Measurements from ENCODE around the gene OR52L1. TPM values are rescaled to one million over a fixed set of nuclear protein-coding genes. Genes with fewer than 3 reads are reported as not detected.
A peak's percentile ranks its signal among the peaks of the same experiment; 100 is the strongest.

Gene OR52L1
- not detected for polyA plus RNA-seq (2013, experiment 1 of 2)
- polyA plus RNA-seq (2013, experiment 2 of 2) = not detected

DNA sequence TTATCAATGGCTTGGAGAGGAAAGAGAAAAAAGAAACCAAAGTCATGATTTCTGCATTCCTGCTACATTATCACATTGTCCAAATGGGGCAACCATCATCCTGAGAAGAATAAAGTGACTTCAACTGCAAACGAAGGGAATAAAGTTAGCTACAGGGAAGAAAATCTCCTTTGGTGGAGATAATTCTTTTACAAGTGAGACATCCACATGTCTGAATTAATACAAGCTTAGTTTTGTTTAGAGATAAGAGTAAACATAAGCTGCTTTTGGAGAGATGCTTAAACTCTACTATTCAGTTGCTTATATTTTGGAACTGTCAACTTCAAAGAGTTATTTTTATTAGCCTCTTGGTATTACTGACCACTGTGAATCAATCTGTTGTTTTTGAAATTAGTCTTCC, at the start of gene OR52L1:
Gene OR52L1, minus strand, starts transcription at position 101 of the 400 bp plus-strand sequence. Its CDS starts 55 bp downstream, at position 46.
- DNase-seq = no peak
- no peaks in the 10 kb centered on the region for H3K4me1 ChIP-seq (ENCODE audit: control insufficient read depth, low read depth, low read length)
- no peak within 1 kb of the TSS for H2AK5ac ChIP-seq (ENCODE audit: low read length)
- H3K18ac ChIP-seq (ENCODE audit: low read length) = no peak within 1 kb of the TSS
- no peak within 1 kb of the TSS for H4K5ac ChIP-seq (ENCODE audit: low read length)
- no peaks in the 10 kb centered on the region for H3K79me2 ChIP-seq (ENCODE audit: control insufficient read depth, insufficient read depth, low read length)
- H2BK120ac ChIP-seq (ENCODE audit: low read depth, low read length) = no peak within 1 kb of the TSS
- H3K36me3 ChIP-seq (ENCODE audit: control insufficient read depth, insufficient read depth, low read length) = no peaks in the 10 kb centered on the region
- no peak within 1 kb of the TSS for H4K8ac ChIP-seq (ENCODE audit: low read depth, low read length)
- H3K23ac ChIP-seq (ENCODE audit: low read length) = no peak within 1 kb of the TSS
- H3K56ac ChIP-seq (ENCODE audit: low read length) = no peak within 1 kb of the TSS
- no peaks in the 10 kb centered on the region for H3K79me1 ChIP-seq (ENCODE audit: low read length)
- no peak within 1 kb of the TSS for H3K4ac ChIP-seq (ENCODE audit: low read depth, low read length)
- H3K27ac ChIP-seq (ENCODE audit: low read depth, low read length) = no peak within 1 kb of the TSS
- H2BK15ac ChIP-seq (replicated peaks; ENCODE audit: low read depth) = no peak within 1 kb of the TSS
- WGBS (ENCODE audit: extremely low coverage, insufficient coverage, low lambda C conversion rate) = no CpG with 5 or more reads among the region's 1 CpG
- H3K27me3 ChIP-seq (ENCODE audit: insufficient read depth, low read length, poor library complexity) = no peaks in the 10 kb centered on the region
- H3K4me3 ChIP-seq (ENCODE audit: low read length) = no peak within 1 kb of the TSS
- H3K9ac ChIP-seq (ENCODE audit: low read length) = no peak within 1 kb of the TSS
- no peak within 1 kb of the TSS for H3K4me2 ChIP-seq (ENCODE audit: low read length)
- no peak within 1 kb of the TSS for H2BK5ac ChIP-seq (ENCODE audit: low read length)

DNA sequence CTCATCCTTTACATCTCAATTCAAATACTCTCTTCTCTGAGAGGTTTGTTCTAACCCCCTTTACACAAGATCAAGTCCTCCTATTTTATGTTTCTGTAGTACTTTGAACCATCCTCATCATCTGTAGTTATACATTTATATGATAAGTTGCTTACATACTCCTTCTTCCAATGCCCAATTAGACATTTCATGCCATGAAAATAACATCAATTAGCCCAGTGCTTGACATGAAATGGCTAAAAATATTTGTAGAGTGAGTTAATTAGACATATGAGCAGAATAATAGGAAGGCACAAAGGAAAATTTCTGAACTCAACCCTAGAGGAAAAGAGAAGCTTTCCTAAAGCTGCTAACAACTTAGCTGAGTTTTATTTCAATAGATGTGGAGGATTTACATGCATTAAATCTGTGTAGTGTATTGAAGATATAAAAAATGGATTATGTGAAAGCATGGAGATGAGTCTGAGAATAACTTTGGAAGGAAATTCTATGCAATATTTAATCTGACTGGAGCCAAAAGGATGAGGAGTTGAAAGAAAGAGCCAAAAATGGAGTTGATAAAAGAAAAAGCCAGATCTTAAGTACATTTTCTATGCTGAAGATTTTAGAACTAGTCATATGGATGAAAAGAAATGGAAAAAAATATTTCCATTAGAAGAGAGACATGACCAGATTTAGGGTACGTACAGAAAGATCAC, 44.1 kb upstream of the OR52L1 start, which contains the start of gene OR56A1:
Gene OR56A1, minus strand, starts transcription at position 51 of the 698 bp plus-strand sequence. CDS start 3,066 bp downstream, outside the sequence.
- H4K5ac ChIP-seq (ENCODE audit: low read length) = no peak within 1 kb of the TSS
- no peak within 1 kb of the TSS for H2BK120ac ChIP-seq (ENCODE audit: low read depth, low read length)
- H3K4ac ChIP-seq (ENCODE audit: low read depth, low read length) = no peak within 1 kb of the TSS
- H3K4me3 ChIP-seq (ENCODE audit: low read length) = no peak within 1 kb of the TSS
- H4K8ac ChIP-seq (ENCODE audit: low read depth, low read length) = no peak within 1 kb of the TSS
- H3K9ac ChIP-seq (ENCODE audit: low read length) = no peak within 1 kb of the TSS
- WGBS (ENCODE audit: extremely low coverage, insufficient coverage, low lambda C conversion rate) = no CpG with 5 or more reads among the region's 1 CpG
- no peak within 1 kb of the TSS for H3K27ac ChIP-seq (ENCODE audit: low read depth, low read length)
- no peaks in the 10 kb centered on the region for H3K27me3 ChIP-seq (ENCODE audit: insufficient read depth, low read length, poor library complexity)
- H3K56ac ChIP-seq (ENCODE audit: low read length) = no peak within 1 kb of the TSS
- H3K4me2 ChIP-seq (ENCODE audit: low read length) = no peak within 1 kb of the TSS
- no peak for DNase-seq
- no peaks in the 10 kb centered on the region for H3K36me3 ChIP-seq (ENCODE audit: control insufficient read depth, insufficient read depth, low read length)
- H2AK5ac ChIP-seq (ENCODE audit: low read length) = no peak within 1 kb of the TSS
- no peak within 1 kb of the TSS for H3K18ac ChIP-seq (ENCODE audit: low read length)
- H2BK5ac ChIP-seq (ENCODE audit: low read length) = no peak within 1 kb of the TSS
- no peaks in the 10 kb centered on the region for H3K4me1 ChIP-seq (ENCODE audit: control insufficient read depth, low read depth, low read length)
- no peaks in the 10 kb centered on the region for H3K79me1 ChIP-seq (ENCODE audit: low read length)
- H3K23ac ChIP-seq (ENCODE audit: low read length) = no peak within 1 kb of the TSS
- H2BK15ac ChIP-seq (replicated peaks; ENCODE audit: low read depth) = no peak within 1 kb of the TSS
- no peaks in the 10 kb centered on the region for H3K79me2 ChIP-seq (ENCODE audit: control insufficient read depth, insufficient read depth, low read length)

DNA sequence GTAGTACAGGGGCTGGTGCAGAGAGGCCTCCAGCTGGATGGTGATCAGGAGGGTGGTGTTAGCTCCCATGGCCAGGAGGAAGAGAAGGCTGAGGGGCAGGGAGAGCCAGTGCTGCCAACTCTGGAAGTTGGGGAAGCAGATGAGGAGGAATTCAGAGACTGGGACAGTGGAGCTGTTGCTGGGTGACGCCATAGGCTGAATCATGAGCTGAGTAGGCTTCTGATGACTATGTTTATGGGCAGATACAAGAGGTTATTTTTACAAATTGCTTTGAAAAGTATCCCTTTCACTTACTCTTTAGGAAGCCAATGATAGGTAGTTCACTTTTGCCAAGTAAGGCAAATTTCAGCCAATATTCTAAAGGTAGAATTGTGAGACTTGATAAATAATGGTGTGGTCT, 40.7 kb upstream of the OR52L1 start:
- Histone ChIP-seq H3K4ac (ENCODE audit: low read depth, low read length) (no peak overlapping the region), H3K27ac (ENCODE audit: low read depth, low read length) (no peak overlapping the region), H2AK5ac (ENCODE audit: low read length) (no peak overlapping the region), H3K4me2 (ENCODE audit: low read length) (no peak overlapping the region), H2BK5ac (ENCODE audit: low read length) (no peak overlapping the region), H4K5ac (ENCODE audit: low read length) (no peak overlapping the region), H3K18ac (ENCODE audit: low read length) (no peak overlapping the region), H3K79me2 (ENCODE audit: control insufficient read depth, insufficient read depth, low read length) (no peaks in the 10 kb centered on the region), H3K9ac (ENCODE audit: low read length) (no peak overlapping the region), H3K27me3 (ENCODE audit: insufficient read depth, low read length, poor library complexity) (no peaks in the 10 kb centered on the region), H3K4me1 (ENCODE audit: control insufficient read depth, low read depth, low read length) (peaks cover 2% of the 10 kb centered on the region), H3K23ac (ENCODE audit: low read length) (no peak overlapping the region), H3K79me1 (ENCODE audit: low read length) (no peaks in the 10 kb centered on the region), H4K8ac (ENCODE audit: low read depth, low read length) (no peak overlapping the region), H3K4me3 (ENCODE audit: low read length) (no peak overlapping the region), H3K56ac (ENCODE audit: low read length) (no peak overlapping the region), H2BK15ac (replicated peaks; ENCODE audit: low read depth) (no peak overlapping the region), H3K36me3 (ENCODE audit: control insufficient read depth, insufficient read depth, low read length) (no peaks in the 10 kb centered on the region), H2BK120ac (ENCODE audit: low read depth, low read length) (no peak overlapping the region)
- no CpG with 5 or more reads among the region's 1 CpG for WGBS (ENCODE audit: extremely low coverage, insufficient coverage, low lambda C conversion rate)
- no peak for DNase-seq

DNA sequence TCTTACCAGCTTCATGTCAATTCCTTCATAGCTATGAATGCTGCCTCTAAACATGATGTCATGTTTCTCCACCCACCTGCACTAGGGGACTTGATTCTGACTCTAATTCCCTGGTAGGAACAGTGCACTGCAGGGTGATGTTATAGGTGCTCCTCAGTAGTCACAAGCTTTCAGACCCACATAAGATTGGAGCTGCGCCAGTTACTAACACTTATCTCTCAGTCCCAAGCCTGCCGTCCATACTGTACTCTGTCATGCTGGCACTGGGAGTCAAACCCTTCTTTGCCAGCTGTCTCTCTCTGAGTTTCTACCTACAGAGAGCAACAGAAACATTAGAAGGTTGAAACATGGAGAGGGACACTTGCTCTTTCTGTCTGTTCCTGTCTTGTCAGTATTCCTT, 38.3 kb upstream of the OR52L1 start:
- Histone ChIP-seq H4K8ac (ENCODE audit: low read depth, low read length) (no peak overlapping the region), H2BK120ac (ENCODE audit: low read depth, low read length) (no peak overlapping the region), H2BK5ac (ENCODE audit: low read length) (no peak overlapping the region), H3K4me3 (ENCODE audit: low read length) (no peak overlapping the region), H3K18ac (ENCODE audit: low read length) (no peak overlapping the region), H3K9ac (ENCODE audit: low read length) (no peak overlapping the region), H2AK5ac (ENCODE audit: low read length) (no peak overlapping the region), H3K56ac (ENCODE audit: low read length) (no peak overlapping the region), H3K23ac (ENCODE audit: low read length) (no peak overlapping the region), H3K79me1 (ENCODE audit: low read length) (no peaks in the 10 kb centered on the region), H2BK15ac (replicated peaks; ENCODE audit: low read depth) (no peak overlapping the region), H3K4ac (ENCODE audit: low read depth, low read length) (no peak overlapping the region), H3K27ac (ENCODE audit: low read depth, low read length) (no peak overlapping the region), H3K36me3 (ENCODE audit: control insufficient read depth, insufficient read depth, low read length) (no peaks in the 10 kb centered on the region), H3K4me2 (ENCODE audit: low read length) (no peak overlapping the region), H4K5ac (ENCODE audit: low read length) (no peak overlapping the region), H3K79me2 (ENCODE audit: control insufficient read depth, insufficient read depth, low read length) (no peaks in the 10 kb centered on the region), H3K27me3 (ENCODE audit: insufficient read depth, low read length, poor library complexity) (no peaks in the 10 kb centered on the region), H3K4me1 (ENCODE audit: control insufficient read depth, low read depth, low read length) (peaks cover 2% of the 10 kb centered on the region)
- WGBS (ENCODE audit: extremely low coverage, insufficient coverage, low lambda C conversion rate) = no CpG with 5 or more reads among the region's 2 CpGs
- no peak for DNase-seq

DNA sequence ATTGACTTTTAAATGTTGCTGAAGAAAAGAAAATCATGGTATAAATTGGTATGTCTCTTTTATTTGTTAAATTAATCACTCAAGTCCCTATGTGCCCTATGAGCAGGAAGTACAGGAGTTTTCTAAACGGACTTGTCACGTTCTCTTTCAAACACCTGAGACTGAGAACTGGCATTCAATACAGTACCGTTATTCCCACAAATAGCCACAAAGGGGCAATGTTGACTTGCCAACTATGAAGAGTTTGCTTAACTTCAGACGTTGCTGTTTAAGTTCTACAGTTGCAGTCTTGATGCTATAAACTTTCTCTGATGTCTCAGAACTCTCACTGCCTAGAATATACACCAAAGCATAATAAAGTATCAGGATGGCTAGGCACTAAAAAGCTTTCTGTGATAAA, 36.2 kb upstream of the OR52L1 start:
- no peak overlapping the region for H3K4me3 ChIP-seq (ENCODE audit: low read length)
- WGBS (ENCODE audit: extremely low coverage, insufficient coverage, low lambda C conversion rate) = no CpG with 5 or more reads among the region's 4 CpGs
- no peak overlapping the region for H3K56ac ChIP-seq (ENCODE audit: low read length)
- no peak overlapping the region for H4K8ac ChIP-seq (ENCODE audit: low read depth, low read length)
- no peak overlapping the region for H2BK120ac ChIP-seq (ENCODE audit: low read depth, low read length)
- H3K27ac ChIP-seq (ENCODE audit: low read depth, low read length) = no peak overlapping the region
- no peak overlapping the region for H3K23ac ChIP-seq (ENCODE audit: low read length)
- H3K79me1 ChIP-seq (ENCODE audit: low read length) = no peaks in the 10 kb centered on the region
- H4K5ac ChIP-seq (ENCODE audit: low read length) = no peak overlapping the region
- no peak overlapping the region for H2AK5ac ChIP-seq (ENCODE audit: low read length)
- no peaks in the 10 kb centered on the region for H3K27me3 ChIP-seq (ENCODE audit: insufficient read depth, low read length, poor library complexity)
- no peak overlapping the region for H3K18ac ChIP-seq (ENCODE audit: low read length)
- no peak overlapping the region for H3K4me2 ChIP-seq (ENCODE audit: low read length)
- no peaks in the 10 kb centered on the region for H3K36me3 ChIP-seq (ENCODE audit: control insufficient read depth, insufficient read depth, low read length)
- no peak overlapping the region for H2BK5ac ChIP-seq (ENCODE audit: low read length)
- no peak overlapping the region for H3K9ac ChIP-seq (ENCODE audit: low read length)
- no peak overlapping the region for H2BK15ac ChIP-seq (replicated peaks; ENCODE audit: low read depth)
- H3K4ac ChIP-seq (ENCODE audit: low read depth, low read length) = no peak overlapping the region
- DNase-seq = peak; percentile 73
- H3K4me1 ChIP-seq (ENCODE audit: control insufficient read depth, low read depth, low read length) = peaks cover 2% of the 10 kb centered on the region
- no peaks in the 10 kb centered on the region for H3K79me2 ChIP-seq (ENCODE audit: control insufficient read depth, insufficient read depth, low read length)

DNA sequence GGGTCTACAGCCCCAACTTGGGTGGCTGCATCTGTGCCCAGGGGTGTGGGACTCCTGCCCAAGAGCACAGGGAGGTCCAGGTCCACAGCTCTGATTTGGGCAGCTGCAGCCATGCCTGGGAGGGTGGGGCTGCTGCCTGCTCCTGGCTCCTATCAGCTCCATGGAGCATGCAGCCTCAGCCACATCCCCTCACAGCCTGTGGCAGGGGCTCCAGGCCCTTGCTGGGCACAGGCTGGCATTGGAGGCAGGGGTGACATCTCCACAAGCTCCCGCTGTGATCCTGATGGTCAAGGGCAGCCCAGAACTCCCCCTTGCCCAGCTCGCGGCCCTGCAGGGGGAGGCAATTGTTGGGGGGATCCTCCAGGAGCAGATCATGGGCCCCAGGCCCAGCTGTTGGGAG, 26.3 kb upstream of the OR52L1 start:
- Histone ChIP-seq H3K4me2 (ENCODE audit: low read length) (no peak overlapping the region), H2BK15ac (replicated peaks; ENCODE audit: low read depth) (no peak overlapping the region), H3K36me3 (ENCODE audit: control insufficient read depth, insufficient read depth, low read length) (no peaks in the 10 kb centered on the region), H3K4me3 (ENCODE audit: low read length) (no peak overlapping the region), H4K8ac (ENCODE audit: low read depth, low read length) (no peak overlapping the region), H3K18ac (ENCODE audit: low read length) (no peak overlapping the region), H2BK5ac (ENCODE audit: low read length) (no peak overlapping the region), H3K79me1 (ENCODE audit: low read length) (no peaks in the 10 kb centered on the region), H3K56ac (ENCODE audit: low read length) (no peak overlapping the region), H3K27me3 (ENCODE audit: insufficient read depth, low read length, poor library complexity) (no peaks in the 10 kb centered on the region), H2AK5ac (ENCODE audit: low read length) (no peak overlapping the region), H3K27ac (ENCODE audit: low read depth, low read length) (no peak overlapping the region), H3K79me2 (ENCODE audit: control insufficient read depth, insufficient read depth, low read length) (no peaks in the 10 kb centered on the region), H3K4ac (ENCODE audit: low read depth, low read length) (no peak overlapping the region), H2BK120ac (ENCODE audit: low read depth, low read length) (no peak overlapping the region), H4K5ac (ENCODE audit: low read length) (no peak overlapping the region), H3K23ac (ENCODE audit: low read length) (no peak overlapping the region), H3K4me1 (ENCODE audit: control insufficient read depth, low read depth, low read length) (no peaks in the 10 kb centered on the region), H3K9ac (ENCODE audit: low read length) (no peak overlapping the region)
- DNase-seq = no peak
- no CpG with 5 or more reads among the region's 3 CpGs for WGBS (ENCODE audit: extremely low coverage, insufficient coverage, low lambda C conversion rate)

All from mesendoderm (in vitro differentiated cells).